T follicular helper cell (primary cell): Measurements from ENCODE around the gene NOX1.
"Not testable (repeated sequence)": the region's sequence is repeated elsewhere in the genome, so short reads cannot be mapped to it uniquely, and the experiment has no call there.

Experiments
- DNase-seq: peaks from one replicate; pipeline ENCODE4 v3.0.0-alpha.2; 2020; ENCODE audit warnings: low read depth

Gene NOX1

GRCh38 chrX:100819837-100820666, 54.1 kb downstream of the NOX1 start, which contains the start of gene CSTF2:
Gene CSTF2, plus strand, starts transcription at chrX:100820391. Its CDS starts 26 bp downstream, at chrX:100820417.
- DNase-seq: peak; percentile 71

GRCh38 chrX:100819534-100819836, 54.7 kb downstream of the NOX1 start:
- DNase-seq: no peak

GRCh38 chrX:100817340-100817739, 56.8 kb downstream of the NOX1 start:
- DNase-seq: no peak

GRCh38 chrX:100812216-100813158, 61.7 kb downstream of the NOX1 start:
- DNase-seq: no peak

GRCh38 chrX:100808265-100808664, 65.9 kb downstream of the NOX1 start:
- DNase-seq: not testable (repeated sequence)

- no peak for DNase-seq
Measured at GRCh38 chrX:100804780-100805179, 69.4 kb downstream of the NOX1 start.

GRCh38 chrX:100802843-100803242, 71.3 kb downstream of the NOX1 start:
- DNase-seq: no peak

GRCh38 chrX:100798484-100799214, 75.5 kb downstream of the NOX1 start:
- DNase-seq: no peak

- no peak for DNase-seq
Measured at GRCh38 chrX:100797359-100797758, 76.8 kb downstream of the NOX1 start.

- DNase-seq: not testable (repeated sequence)
Measured at GRCh38 chrX:100796371-100796770, 77.8 kb downstream of the NOX1 start.
